GM18517 (cell line): ENCODE measurements around the gene MRPL39.

Experiments
- ATAC-seq: cut with Tn5 transposase; IDR thresholded peaks from one replicate; pipeline ENCODE4 v1.9.1; 2021; ENCODE audit warnings: mild to moderate bottlenecking, moderate library complexity; ENCODE audit not compliant: unreplicated experiment

Gene MRPL39

GRCh38 chr21:25541042-25541441 lies 66.2 kb downstream of the MRPL39 start:
- no peak for ATAC-seq

GRCh38 chr21:25539606-25540005 lies 67.7 kb downstream of the MRPL39 start:
- no peak for ATAC-seq

GRCh38 chr21:25537174-25537573 lies 70.1 kb downstream of the MRPL39 start:
- no peak for ATAC-seq

GRCh38 chr21:25536752-25537151 lies 70.5 kb downstream of the MRPL39 start:
- no peak for ATAC-seq

- ATAC-seq, result no peak
Observed at GRCh38 chr21:25535849-25536248, 71.4 kb downstream of the MRPL39 start.
